Activated naive CD4-positive, alpha-beta T cell treated with anti-CD3 and anti-CD28 coated beads, Interleukin-2, amount 50 U/mL, for 24 hours (primary cell): ENCODE data around the gene DDIT3.

ENCODE experiments used
- H3K27ac Mint-ChIP-seq: one replicate; pipeline ENCODE4 v1.8.0; 2021; ENCODE audit warnings: mild to moderate bottlenecking, mixed read lengths
- H3K27me3 Mint-ChIP-seq: one replicate; pipeline ENCODE4 v1.8.0; 2021; ENCODE audit warnings: mixed read lengths
- H3K36me3 Mint-ChIP-seq: one replicate; pipeline ENCODE4 v1.8.0; 2021; ENCODE audit warnings: mixed read lengths
- H3K4me1 Mint-ChIP-seq: one replicate; pipeline ENCODE4 v1.8.0; 2021; ENCODE audit warnings: mixed read lengths
- H3K4me3 Mint-ChIP-seq: one replicate; pipeline ENCODE4 v1.8.0; 2021; ENCODE audit warnings: mild to moderate bottlenecking, mixed read lengths
- H3K9me3 Mint-ChIP-seq: one replicate; pipeline ENCODE4 v1.8.0; 2021; ENCODE audit warnings: mixed read lengths

DDIT3 gene

DNA sequence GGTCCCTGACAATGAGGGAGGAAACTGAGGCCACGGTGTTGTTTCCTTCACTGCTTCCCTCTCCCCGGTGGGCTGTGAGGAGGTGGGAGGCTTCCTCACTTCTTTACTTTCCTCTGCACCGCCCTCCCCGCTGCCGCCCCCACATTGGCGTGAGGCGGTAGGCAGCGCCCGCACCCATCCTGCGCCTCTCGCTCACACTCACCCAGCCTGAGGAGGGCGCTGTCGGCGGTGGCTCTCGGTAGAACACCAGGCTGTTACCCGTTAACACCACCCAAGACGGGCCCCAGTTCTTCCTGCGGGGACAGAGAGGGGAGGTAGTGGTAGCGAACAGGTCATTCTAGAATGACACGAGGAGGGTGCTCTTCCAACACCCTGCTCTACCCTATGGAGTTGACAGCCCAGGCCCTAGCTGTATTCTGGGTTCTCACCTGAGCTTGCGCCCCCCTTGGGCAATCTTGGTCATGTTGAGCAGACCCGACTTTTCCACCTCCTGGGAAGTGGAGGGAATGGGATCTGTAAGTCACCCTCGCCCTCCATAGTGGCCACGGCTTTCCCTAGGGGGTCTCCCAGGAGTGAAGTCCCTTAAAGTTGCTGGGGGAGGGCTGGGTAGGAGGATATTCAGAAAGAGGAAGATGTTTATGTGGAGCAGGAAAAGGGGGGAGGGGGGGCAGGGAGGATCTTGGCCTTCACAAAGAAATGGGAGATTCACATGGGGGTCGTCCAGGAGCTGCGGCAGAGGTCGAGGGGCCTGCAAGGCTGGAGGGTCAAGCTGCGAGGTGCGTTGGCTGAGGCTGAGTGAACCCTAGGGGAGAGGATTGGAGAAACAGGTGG is 43.9 kb downstream of the DDIT3 start:
- Mint-ChIP-seq H3K4me3 (peak overlapping the region; percentile 95), H3K9me3 (no peaks in the 10 kb centered on the region), H3K27me3 (no peaks in the 10 kb centered on the region), H3K4me1 (peaks cover 88% of the 10 kb centered on the region), H3K36me3 (peaks cover 12% of the 10 kb centered on the region), H3K27ac (peak overlapping the region; percentile 91)

DNA sequence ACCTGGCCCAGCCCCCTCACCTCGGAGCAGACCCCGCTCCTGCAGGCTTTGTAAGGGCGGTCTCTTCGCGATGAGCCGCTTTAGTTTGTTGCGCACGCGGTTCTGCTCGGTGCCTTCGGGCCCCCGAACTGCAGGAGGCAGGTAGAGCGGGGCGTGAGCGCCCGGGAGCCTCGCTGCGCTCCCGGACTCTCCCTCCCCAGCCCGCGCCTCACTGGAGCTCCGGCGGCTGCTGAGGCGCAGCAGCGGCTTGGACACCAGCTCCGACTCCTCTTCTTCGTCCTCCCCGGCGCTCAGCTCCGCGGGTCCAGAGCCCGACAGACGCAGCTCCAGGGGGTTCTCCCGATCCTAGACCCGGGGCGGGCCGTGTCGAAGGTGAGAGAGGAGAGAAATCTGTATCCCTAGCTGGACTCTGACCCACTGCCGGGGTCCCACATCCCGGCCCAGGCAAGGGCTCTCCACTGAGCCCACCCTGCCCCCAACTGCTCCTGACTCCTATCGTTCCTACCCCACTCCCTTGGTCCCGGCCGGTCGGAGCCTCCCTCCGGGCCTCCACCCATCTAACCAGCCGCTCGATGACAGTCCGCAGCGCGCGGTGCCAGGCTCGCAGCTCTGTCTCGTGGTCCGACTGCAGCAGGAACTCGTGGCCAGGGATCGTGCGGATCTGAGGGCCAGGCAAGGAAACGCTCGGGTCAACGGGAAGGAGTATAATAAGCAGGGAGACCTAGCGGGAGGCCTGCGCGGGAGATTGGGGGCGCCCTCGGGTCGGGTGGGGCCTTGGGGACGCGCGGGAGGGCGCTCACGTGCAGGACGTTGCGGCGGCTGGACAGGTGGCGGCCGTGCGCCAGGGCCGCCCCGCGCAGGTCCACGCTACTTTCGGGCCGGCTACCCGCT is 44.8 kb downstream of the DDIT3 start:
- Mint-ChIP-seq H3K27ac (peak overlapping the region; percentile 69), H3K27me3 (no peaks in the 10 kb centered on the region), H3K36me3 (peaks cover 12% of the 10 kb centered on the region), H3K4me1 (peaks cover 85% of the 10 kb centered on the region), H3K9me3 (no peaks in the 10 kb centered on the region), H3K4me3 (peak overlapping the region; percentile 95)

DNA sequence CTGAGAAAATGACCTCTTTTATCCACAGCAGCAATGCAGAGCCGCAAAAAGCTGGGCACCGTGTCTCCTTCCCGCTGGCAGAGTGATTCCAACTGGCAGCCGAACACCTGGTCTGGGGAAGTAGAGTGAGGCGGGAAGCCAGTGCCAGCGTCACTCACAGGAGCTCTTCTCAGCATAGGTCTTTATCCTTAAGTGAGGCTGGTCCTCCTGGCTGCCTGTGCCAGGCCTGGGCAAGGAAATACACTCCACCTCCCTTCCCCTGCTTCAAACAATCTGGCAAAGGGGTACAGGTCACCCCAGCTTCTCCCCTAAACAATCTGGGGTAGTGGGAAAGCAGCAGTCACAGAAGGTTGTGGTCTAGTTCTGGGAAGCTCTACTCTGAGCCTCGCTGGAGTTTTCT is 45.5 kb downstream of the DDIT3 start:
- Mint-ChIP-seq H3K36me3 (peaks cover 12% of the 10 kb centered on the region), H3K4me3 (peak overlapping the region; percentile 77), H3K4me1 (peaks cover 80% of the 10 kb centered on the region), H3K27me3 (no peaks in the 10 kb centered on the region), H3K27ac (peak overlapping the region; percentile 69), H3K9me3 (no peaks in the 10 kb centered on the region)

DNA sequence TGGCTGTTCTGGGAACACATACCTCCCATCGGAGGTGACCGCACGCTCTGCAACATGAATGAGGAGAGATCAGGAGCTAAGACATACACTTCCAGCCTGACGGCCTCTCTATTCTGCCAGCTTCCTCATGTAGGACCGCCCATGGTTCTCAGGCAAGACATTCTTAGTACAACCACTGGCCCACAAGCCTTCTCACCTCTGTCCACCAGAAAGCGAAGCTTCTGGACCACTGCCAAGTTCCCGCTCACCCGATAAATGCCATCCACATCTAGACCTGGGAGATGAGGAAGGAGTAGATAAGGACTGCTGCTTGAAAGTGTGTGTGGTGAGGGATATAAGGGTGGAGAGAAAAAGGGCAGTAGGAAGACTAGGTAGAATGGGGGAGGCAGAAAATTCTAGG is 45.9 kb downstream of the DDIT3 start:
- H3K9me3 Mint-ChIP-seq, result no peaks in the 10 kb centered on the region
- H3K4me3 Mint-ChIP-seq, result peak overlapping the region; percentile 77
- H3K36me3 Mint-ChIP-seq, result peaks cover 12% of the 10 kb centered on the region
- H3K27ac Mint-ChIP-seq, result peak overlapping the region; percentile 69
- no peaks in the 10 kb centered on the region for H3K27me3 Mint-ChIP-seq
- H3K4me1 Mint-ChIP-seq, result peaks cover 79% of the 10 kb centered on the region

DNA sequence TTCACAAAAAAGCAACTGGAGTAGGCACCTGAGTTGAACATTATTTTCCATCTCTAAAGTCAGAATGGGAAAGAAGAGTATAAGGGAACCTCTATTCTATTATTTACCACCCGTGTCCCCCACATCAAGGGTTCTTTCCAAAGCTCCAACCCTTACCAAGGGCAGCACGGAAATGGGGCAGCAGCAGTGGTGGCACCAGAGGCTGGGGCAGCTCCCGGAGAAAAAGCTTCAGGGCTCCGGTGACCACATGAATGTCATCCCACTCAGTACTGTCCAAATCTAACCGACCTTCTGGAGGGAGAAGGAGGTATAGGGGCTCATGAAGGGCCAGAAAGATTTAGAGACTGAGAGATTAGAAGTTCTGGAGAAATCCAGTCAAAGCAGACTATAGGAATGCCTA is 46.4 kb downstream of the DDIT3 start:
- Mint-ChIP-seq H3K4me1 (peaks cover 74% of the 10 kb centered on the region), H3K36me3 (peaks cover 12% of the 10 kb centered on the region), H3K27ac (peak overlapping the region; percentile 69)

DNA sequence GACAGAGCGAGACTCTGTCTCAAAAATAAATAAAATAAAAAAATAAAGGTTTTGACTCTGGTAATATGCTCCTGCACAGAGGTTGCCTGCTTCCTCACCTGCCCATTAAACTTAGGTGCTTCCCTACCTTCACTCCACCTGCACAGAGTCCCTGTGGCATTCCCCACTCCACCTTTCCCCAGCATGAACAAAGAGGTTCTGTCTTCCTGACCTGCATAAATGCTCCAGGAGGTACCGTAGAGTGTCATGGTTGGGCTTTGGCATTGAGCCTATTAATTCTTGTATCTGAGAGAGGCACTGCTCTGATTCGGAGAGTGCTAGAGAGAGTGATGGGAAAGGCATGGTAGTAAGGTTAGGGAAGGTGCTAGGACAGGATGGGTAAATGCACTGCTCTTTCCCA is 46.9 kb downstream of the DDIT3 start:
- H3K4me1 Mint-ChIP-seq, result peaks cover 70% of the 10 kb centered on the region
- peak overlapping the region; percentile 48 for H3K27ac Mint-ChIP-seq
- H3K36me3 Mint-ChIP-seq, result peaks cover 13% of the 10 kb centered on the region
- H3K9me3 Mint-ChIP-seq, result no peaks in the 10 kb centered on the region
- peak overlapping the region; percentile 77 for H3K4me3 Mint-ChIP-seq
- H3K27me3 Mint-ChIP-seq, result no peaks in the 10 kb centered on the region

More for the DNA sequence above, 46.4 kb downstream of the DDIT3 start:
- Mint-ChIP-seq H3K9me3 (no peaks in the 10 kb centered on the region), H3K27me3 (no peaks in the 10 kb centered on the region), H3K4me3 (peak overlapping the region; percentile 77)

DNA sequence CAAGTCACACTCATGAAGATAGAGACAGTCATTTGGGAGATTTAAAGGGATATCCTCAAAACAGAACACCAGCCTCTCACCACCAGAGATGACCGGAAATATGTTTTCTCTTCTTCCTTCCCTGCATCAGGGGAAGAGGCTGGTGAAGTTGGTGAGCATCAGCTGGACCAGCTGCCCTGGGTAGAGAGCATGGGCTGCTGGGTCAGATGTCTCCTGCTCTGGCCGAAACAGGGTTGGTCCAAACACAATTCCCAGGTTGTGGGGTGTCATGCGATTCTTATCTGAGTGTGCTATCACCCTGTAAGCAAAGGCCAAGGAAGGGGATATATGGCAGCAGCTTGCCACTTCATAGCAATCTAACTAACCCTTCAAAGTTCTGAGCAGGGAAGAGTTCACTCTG is 47.9 kb downstream of the DDIT3 start:
- H3K4me3 Mint-ChIP-seq, result no peak overlapping the region
- peaks cover 63% of the 10 kb centered on the region for H3K4me1 Mint-ChIP-seq
- H3K27ac Mint-ChIP-seq, result peak overlapping the region; percentile 59
- H3K36me3 Mint-ChIP-seq, result peaks cover 17% of the 10 kb centered on the region
- no peaks in the 10 kb centered on the region for H3K9me3 Mint-ChIP-seq
- no peaks in the 10 kb centered on the region for H3K27me3 Mint-ChIP-seq

DNA sequence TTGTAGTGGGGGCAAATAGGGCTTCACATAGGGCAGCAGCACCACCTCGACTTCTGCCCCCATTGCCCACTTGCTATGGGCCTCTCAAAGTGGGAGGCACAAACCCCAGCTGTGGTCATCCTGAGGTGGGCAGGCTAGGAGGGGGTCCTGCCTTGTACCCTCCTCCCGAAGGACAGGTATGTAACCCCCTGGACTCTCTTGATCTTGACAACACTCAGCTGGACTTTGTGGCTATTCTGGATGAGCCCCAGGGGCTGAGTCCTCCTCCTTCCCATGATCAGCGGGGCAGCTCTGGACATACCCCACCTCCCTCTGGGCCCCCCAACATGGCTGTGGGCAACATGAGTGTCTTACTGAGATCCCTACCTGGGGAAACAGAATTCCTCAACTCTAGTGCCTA is 48.7 kb downstream of the DDIT3 start:
- no peak overlapping the region for H3K4me3 Mint-ChIP-seq
- no peaks in the 10 kb centered on the region for H3K9me3 Mint-ChIP-seq
- H3K4me1 Mint-ChIP-seq, result peaks cover 56% of the 10 kb centered on the region
- H3K36me3 Mint-ChIP-seq, result peaks cover 20% of the 10 kb centered on the region
- H3K27me3 Mint-ChIP-seq, result no peaks in the 10 kb centered on the region
- H3K27ac Mint-ChIP-seq, result no peak overlapping the region

DNA sequence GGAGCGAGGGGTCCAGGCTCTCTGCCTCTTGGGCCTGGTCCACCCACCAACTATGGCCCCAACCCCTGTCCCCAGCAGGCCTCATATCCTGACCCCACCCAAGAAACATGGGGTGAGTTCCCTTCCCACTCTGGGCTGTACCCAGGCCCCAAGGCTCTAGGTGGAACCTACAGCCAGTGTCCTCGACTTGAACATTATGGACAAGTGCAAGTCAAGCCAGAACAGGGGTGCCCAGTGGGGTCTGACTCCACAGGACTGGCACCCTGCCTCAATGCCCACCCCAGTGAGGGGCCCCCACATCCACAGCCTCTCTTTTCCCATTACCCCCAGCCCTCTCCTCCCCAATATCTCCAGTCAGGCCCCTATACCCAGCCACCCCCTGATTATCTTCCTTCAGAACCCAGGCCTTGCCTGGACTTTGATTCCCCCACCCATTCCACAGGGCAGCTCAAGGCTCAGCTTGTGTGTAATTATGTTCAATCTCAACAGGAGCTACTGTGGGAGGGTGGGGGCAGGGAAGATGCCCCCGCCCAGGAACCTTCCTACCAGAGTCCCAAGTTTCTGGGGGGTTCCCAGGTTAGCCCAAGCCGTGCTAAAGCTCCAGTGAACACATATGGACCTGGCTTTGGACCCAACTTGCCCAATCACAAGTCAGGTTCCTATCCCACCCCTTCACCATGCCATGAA is 49.2 kb downstream of the DDIT3 start:
- peak overlapping the region; percentile 30 for H3K27ac Mint-ChIP-seq
- H3K27me3 Mint-ChIP-seq, result no peaks in the 10 kb centered on the region
- peaks cover 20% of the 10 kb centered on the region for H3K36me3 Mint-ChIP-seq
- H3K4me3 Mint-ChIP-seq, result no peak overlapping the region
- no peaks in the 10 kb centered on the region for H3K9me3 Mint-ChIP-seq
- peaks cover 50% of the 10 kb centered on the region for H3K4me1 Mint-ChIP-seq

DNA sequence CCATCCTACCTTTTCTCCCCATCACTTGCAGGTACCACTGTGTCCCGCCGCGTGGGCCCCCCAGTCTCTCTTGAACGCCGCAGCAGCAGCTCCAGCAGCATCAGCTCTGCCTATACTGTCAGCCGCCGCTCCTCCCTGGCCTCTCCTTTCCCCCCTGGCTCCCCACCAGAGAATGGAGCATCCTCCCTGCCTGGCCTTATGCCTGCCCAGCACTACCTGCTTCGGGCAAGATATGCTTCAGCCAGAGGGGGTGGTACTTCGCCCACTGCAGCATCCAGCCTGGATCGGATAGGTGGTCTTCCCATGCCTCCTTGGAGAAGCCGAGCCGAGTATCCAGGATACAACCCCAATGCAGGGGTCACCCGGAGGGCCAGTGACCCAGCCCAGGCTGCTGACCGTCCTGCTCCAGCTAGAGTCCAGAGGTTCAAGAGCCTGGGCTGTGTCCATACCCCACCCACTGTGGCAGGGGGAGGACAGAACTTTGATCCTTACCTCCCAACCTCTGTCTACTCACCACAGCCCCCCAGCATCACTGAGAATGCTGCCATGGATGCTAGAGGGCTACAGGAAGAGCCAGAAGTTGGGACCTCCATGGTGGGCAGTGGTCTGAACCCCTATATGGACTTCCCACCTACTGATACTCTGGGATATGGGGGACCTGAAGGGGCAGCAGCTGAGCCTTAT is 49.9 kb downstream of the DDIT3 start:
- Mint-ChIP-seq H3K4me3 (no peak overlapping the region), H3K4me1 (peaks cover 56% of the 10 kb centered on the region), H3K27ac (no peak overlapping the region), H3K9me3 (no peaks in the 10 kb centered on the region), H3K27me3 (no peaks in the 10 kb centered on the region), H3K36me3 (peaks cover 20% of the 10 kb centered on the region)

DNA sequence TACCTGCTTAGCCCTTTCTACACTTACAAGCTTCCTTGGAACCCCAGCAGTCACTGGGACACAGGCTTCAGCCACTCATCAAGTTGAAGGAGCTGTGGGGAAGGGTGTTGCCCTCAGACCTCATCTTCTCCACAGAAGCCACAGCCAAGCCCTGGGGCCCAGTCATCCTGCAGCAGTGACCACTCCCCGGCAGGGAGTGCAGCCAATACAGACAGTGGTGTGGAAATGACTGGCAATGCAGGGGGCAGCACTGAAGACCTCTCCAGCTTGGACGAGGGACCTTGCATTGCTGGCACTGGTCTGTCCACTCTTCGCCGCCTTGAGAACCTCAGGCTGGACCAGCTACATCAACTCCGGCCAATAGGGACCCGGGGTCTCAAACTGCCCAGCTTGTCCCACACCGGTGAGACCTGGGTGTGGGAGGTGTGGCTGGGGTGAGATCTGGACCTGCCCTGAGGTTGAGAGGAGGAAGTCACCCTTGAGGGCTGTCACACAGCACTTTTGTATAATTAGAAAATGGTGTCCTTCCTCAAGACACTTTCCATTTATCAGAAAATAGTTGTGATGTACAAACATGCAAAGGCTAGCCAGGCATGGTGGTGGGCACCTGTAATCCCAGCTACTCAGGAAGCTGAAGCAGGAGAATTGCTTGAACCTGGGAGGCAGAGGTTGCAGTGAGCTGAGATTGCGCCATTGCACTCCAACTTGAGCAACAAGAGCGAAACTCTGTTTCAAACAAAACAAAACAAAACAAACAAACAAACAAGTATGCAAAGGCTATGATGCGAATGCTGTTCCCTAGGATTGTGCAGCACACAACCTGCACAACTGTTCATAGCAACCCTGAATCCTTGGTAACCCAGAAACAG is 50.8 kb downstream of the DDIT3 start:
- no peak overlapping the region for H3K27ac Mint-ChIP-seq
- H3K4me1 Mint-ChIP-seq, result peaks cover 55% of the 10 kb centered on the region
- H3K36me3 Mint-ChIP-seq, result peaks cover 17% of the 10 kb centered on the region
- H3K4me3 Mint-ChIP-seq, result no peak overlapping the region
- no peaks in the 10 kb centered on the region for H3K9me3 Mint-ChIP-seq
- no peaks in the 10 kb centered on the region for H3K27me3 Mint-ChIP-seq

DNA sequence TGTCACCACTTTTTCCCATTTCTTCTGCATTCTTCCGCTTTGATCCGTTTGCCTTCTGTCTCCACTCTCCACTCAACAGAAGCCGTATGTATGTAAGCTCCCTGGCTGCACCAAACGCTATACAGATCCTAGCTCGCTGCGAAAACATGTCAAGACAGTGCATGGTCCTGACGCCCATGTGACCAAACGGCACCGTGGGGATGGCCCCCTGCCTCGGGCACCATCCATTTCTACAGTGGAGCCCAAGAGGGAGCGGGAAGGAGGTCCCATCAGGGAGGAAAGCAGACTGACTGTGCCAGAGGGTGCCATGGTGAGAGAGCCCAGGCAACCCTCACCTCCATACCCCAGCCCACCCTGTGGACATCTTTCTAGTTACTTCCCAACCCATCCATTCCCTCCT is 52.4 kb downstream of the DDIT3 start:
- Mint-ChIP-seq H3K27me3 (no peaks in the 10 kb centered on the region), H3K27ac (peak overlapping the region; percentile 41), H3K9me3 (no peaks in the 10 kb centered on the region), H3K4me3 (no peak overlapping the region), H3K36me3 (peaks cover 10% of the 10 kb centered on the region), H3K4me1 (peaks cover 43% of the 10 kb centered on the region)

DNA sequence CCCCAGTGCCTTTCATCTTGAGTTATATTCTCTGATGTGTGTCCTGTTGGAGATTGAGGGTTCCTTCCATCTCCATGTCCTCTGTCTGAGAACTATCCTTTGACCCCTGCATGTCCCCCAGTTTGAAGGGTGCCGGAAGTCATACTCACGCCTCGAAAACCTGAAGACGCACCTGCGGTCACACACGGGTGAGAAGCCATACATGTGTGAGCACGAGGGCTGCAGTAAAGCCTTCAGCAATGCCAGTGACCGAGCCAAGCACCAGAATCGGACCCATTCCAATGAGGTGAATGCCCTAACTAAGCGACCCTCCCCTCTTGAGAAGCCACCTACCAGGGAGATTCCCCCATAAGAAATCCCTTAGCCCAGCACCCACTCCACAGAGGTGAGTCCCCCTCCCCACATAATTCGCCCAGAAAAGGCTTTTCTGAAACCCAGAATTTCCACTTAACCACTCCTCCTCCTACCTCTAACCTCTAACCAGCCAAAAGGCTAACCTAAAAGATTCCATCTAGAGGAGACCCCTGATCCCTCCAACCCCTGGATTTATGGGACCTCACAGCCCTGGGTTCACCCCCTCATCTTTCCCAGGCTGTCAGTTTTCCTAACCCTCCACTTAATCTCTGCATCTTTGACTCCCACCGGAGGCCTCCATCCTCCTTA is 53.0 kb downstream of the DDIT3 start:
- H3K4me3 Mint-ChIP-seq, result no peak overlapping the region
- H3K27me3 Mint-ChIP-seq, result no peaks in the 10 kb centered on the region
- H3K36me3 Mint-ChIP-seq, result peaks cover 10% of the 10 kb centered on the region
- H3K4me1 Mint-ChIP-seq, result peaks cover 43% of the 10 kb centered on the region
- H3K9me3 Mint-ChIP-seq, result no peaks in the 10 kb centered on the region
- H3K27ac Mint-ChIP-seq, result peak overlapping the region; percentile 19
